Posterior cingulate gyrus (tissue), 11 donors: ENCODE measurements around the gene UBE2E1.

Source experiments
- DNase-seq, 10 donors: peaks; one replicate each; pipeline versions ENCODE4 v3.0.0 to v3.0.0-alpha.2; 2020 to 2021; ENCODE audit warnings: mixed read lengths in 3 of 10
- intact Hi-C: fragments of 100-400 bp; cut with DNase I; formaldehyde crosslinking; loops from one replicate; pipeline ENCODE4 v1.15.1; 2023

The UBE2E1 gene

DNA sequence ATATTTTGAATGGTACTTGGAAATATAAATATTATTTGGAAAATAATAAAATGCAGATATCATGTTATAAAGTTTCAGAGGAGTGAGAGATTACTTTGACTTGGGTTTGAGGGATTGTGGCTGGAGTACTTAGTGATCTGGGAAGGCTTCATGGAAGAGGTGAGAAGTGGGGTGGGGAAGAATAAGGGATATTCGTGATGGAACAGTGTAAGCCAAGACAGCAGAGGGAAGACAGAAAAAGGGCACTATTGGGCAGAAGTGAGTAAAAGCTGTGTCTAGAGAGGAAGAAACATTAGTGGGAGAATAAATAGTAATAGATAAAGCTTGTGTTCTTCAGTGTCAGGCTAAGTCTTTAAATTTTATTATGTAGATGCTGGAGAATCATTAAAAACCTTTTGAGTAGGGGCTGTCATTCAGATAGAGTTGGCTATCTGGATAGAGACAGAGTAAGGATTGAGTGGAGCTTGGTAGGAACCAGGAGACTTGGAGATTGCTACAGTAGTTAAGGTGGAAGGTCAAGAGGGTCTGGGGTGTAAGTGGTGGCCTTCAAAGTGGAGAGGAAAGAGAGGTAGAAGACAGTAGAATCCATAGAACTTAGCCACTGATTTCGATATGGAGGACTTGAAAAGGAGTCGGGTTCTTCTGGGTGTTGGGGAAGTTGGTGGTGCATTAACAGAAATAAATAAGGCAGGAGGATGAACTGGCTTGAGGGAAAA is 11.9 kb downstream of the UBE2E1 start:
- intact Hi-C loops, result no loop called here
- no peak for DNase-seq

DNA sequence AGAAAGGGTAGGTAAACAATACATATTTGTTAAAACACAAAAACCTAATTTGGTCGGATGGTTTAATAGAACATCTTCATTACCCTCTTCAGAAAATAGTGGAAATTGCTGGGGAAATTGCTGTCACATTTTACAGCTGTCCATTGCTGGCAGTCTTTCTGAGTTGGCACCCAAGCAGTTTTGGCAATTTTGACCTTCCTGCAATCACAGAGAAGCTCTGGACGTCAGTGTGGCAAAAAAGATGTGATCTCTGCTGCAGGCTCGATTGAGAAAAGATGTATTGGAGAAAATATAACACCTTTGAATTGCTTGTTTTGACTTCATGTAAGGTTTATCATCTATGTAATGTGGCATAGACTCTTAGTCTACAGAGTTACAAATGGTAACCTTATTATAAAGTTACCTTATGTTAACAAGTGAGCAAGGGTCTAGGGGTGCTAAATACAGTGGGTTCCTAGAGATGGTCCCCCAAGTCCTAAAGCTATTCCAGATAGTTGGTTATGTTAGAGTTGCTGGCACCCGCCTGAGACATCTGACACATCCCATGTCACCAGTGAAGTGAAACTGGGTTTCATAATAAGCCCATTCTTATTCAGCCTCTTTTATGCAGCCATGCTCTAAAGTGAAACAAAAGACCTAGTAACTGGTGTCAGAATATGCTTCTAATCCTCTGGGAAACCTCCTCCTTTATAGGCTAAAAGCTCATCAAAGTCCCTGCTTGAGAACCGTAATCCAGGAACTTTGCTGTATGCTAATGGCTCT is 14.0 kb downstream of the UBE2E1 start:
- DNase-seq, result peak in 5 of 10 donors; percentile 25 to 89 (median 53)

DNA sequence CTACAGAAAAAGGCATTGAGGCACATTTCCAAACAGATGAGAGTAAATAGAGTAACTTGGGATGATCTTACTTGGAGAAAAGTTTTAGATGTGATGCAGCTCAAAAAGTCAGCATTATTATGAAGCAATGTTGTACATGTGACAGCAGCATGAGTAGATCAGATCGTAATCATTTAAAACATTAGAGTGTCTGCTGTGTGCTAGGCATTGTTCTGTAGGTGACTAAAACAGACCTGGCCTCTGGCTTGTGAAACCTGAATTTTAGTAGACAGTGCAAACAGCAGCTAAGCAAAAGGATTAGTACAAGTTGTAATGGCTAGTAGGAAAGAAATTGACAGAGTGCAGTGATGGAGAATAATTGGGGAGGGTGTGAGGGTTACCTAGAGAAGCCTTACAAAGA is 15.1 kb downstream of the UBE2E1 start:
- no peak for DNase-seq
- intact Hi-C loops, result no loop called here

More for the DNA sequence above, 14.0 kb downstream of the UBE2E1 start:
- intact Hi-C loops, result no loop called here

DNA sequence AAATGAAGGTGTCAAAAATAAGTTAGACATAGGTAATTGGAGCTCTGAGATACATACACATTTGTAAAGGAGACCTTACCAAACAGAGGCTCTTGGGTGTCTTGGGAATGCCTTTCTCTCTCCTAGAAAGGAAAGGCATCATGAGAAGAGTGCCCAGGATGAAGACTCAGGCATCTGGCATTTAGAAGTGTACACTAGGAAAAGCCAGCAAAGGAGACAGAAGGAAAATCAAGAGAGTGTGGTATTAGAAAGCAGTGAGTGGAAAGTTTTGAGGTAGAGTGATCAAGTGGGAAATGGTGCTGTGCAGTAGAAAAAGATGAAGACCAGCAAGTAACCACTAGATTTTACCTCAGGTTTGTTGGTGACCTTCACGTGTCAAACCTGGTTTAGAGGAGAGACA is 16.1 kb downstream of the UBE2E1 start:
- intact Hi-C loops, result no loop called here
- DNase-seq, result no peak

DNA sequence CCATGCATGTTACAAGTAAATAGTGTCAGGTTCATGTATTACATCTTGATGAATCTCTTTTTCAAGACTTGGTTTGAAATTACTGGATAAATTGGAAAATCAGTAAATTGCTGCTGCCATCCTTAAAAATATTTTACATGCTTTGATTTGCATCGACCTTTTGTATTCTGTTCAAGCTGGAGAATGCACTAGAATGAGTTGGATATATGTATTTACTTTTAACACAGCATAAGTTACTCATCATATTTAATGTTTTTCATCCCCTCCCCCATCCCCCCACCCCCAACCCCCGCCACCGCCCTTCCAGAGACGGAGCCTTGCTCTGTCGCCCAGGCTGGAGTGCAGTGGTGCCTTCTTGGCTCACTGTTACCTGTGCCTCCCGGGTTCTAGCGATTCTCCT is 16.8 kb downstream of the UBE2E1 start:
- no peak for DNase-seq
- intact Hi-C loops, result no loop called here

DNA sequence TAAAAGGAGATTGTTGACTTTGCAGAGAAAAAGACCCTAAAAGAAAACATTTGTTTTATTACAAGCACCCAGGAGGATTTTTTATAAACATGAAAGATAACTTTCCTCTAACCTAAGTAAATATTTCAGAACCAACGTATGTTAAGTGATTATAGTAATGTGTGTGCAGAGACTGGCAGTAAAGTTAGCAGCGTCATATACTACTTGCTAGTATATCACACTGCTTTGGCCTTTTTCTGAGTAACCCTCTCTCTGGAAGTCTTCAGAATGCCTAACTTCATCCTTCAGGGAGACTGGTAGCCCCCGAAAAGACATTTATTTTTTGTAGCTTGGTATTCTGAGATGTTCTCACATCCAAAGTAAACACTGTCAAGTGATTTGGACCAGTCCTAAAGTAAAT is 17.9 kb downstream of the UBE2E1 start:
- intact Hi-C loops, result no loop called here

DNA sequence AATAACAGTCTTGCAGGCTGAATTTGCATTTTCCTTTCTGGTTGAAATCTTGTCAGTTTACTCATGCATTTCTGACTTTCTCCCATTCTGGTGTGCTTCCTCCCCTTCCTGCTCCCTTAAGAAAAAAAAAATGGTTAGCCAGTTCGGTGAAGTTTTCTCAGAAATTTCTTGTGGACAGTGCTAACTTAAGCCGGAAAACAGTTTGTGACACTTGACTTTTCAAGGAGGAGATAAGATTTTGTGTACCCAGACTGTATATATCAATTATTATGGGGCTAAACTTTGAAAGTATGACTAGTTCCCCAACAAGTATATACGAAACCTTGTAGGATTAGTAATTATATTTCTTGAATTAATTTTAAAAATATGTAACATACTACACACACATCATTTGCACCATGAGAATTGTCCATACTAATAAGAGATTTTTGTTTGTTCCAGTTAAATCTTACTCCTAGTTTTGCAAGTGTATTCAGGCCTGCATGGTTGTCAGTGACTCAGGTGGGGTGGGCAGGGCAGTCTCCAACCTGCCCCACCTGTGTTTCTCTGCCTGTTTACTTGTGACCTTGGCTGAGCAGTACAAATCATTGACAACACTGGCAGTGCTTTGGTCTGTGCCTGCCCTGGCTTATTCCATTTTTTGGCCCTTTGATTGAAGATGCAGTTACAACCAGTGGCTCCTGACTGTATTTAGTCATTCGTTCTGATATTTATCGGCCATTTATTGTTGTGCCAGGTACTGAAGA is 19.1 kb downstream of the UBE2E1 start:
- DNase-seq, result no peak
- intact Hi-C loops, result no loop called here

More for the DNA sequence above, 17.9 kb downstream of the UBE2E1 start:
- DNase-seq, result no peak

DNA sequence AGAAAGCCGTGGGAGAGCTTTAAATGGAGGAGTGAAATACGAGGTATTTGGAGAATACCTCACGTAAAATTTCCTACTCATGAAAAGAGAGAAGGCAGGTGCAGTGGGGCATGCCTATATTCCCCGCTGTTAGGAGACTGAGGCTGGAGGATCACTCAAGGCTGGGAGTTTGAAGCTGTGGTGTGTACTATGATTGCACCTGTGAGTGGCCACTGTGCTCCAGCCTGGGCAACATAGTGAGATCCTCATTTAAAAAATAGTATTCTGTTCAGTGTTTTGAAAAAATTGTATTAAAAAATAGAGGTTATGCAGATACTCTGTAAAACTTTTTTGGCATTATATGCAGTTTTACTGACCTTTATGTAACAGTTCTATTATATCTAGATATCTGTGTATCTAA is 20.0 kb downstream of the UBE2E1 start:
- no peak for DNase-seq
- intact Hi-C loops, result no loop called here

DNA sequence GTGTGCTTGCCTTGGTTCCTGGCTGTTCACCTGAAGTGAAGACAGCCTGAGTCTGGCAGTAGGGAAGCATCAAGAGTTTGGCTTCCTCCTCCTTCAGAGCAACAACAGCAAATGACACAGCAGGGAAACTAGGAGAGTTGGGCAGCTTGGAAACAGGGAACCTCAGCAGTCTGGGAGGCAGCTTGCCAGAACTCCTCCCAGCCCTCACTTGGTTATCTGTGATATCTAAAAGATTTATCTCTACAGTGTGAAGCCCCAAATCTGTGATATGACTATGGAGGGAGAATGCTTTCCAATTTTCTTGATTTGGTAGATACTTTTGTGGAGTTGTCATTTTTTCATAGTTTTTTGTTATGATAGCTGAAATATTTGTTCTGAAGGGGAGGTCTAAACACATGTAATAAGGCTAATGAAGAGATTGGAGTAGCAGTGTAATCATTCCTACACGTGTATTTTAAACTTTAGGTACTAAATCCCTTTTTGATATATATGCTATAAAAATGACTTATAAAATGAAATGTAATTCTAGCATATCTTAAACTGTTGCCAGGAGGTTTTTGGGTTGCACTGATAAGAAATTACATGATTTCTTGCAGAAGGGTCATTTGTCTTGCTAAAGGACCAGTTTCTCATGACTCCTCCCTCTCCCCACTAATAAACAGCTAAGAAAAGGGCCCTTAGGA is 20.8 kb downstream of the UBE2E1 start:
- intact Hi-C loops, result no loop called here
- no peak for DNase-seq

DNA sequence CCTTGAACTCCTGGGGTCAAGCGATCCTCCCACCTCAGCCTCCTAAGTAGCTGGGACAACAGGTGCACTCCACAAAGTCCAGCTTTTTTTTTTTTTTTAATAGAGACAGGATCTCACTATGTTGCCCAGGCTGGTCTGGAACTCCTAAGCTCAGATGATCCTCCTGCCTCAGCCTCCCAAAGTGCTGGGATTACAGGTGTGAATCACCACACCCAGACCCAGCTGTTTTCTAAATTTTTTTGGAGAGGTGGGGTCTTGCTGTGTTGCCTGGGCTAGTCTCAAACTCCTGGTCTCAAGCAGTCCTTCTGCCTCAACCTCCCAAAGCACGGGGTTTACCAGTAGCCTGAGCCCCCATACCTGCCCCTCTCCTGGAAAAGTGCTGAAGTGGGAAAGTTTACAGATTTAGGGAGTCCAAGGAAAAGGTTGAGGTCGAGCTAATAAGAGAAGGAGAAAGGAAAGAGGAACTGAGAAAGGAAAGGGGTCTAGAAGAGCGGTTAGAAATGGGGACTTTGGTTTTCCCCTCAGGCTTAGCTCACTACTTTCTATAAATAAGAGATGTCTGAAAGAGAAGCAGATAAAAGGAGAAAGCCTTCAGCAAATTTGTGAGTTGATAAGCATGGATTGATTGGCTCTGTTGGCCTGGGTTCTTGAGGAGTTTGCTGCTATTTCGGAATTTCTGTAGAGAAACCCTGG is 23.6 kb downstream of the UBE2E1 start:
- no peak for DNase-seq
- intact Hi-C loops, result no loop called here

DNA sequence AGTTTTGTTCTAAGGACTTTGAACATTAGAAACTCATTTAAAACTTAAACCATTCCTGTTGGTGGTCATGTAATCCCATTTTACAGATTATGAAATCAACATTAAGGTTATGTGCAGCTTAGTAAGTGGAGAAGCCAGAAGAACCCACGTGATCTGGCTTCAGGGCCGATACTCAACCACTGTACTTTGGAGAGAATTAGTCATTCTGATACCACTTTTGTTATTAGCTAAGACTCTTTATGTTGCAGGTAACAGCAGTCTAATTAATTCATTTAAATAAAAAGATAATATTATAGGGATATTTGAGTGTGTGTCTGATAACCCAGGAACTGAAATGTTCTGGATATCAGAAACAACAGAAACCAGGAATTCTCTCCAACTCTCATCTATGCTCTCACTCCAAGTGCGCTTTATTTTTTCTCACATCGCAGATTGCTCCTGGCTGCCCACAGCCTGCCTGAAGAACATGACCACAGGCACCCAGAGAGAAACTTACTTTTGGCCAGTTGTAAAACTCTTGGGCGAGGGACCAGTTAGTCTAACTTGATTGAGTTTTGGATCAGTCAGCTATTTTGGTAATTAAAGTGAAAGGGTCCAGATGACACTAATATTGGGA is 25.2 kb downstream of the UBE2E1 start:
- no peak for DNase-seq
- intact Hi-C loops, result loop anchor here (10.0 kb wide), 1 partner anchor 84 kb away; the partner anchor contains the start of genes NKIRAS1 and RPL15

DNA sequence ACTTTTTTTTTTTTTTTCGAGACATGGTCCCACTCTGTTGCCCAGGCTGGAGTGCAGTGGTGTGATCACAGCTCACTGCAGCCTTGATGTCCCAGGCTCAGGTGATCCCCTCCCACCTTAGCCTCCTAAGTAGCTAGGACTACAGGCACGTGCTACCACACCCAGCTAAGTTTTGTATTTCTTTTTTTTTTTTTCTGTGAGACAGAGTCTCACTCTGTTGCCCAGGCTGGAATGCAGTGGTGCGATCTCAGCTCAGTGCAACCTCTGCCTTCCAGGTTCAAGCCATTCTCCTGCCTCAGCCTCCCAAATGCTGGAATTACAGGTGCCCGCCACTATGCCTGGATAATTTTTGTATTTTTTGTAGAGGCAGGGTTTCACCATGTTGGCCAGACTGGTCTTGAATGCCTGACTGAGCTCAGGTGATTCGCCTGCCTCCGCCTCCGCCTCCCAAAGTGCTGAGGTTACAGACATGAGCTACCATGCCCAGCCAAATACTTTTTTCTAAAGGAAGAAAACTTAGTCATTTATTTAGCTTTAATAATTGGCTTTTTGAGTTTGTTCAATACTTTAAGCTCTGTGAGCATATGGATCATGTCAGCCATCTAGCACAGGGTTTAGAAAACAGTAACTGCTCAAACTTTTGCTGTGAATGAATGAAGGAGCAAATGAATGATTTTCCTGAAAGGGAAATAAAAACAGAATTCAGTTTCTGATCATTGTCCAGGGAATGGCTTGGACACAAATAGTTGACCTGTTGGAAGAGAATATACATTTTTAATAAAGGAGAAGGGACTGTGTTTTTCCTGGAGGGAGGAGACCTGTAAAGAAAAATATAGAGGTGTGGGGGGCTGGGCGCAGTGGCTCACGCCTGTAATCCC is 26.0 kb downstream of the UBE2E1 start:
- no peak for DNase-seq
- intact Hi-C loops, result loop anchor here (10.0 kb wide), 1 partner anchor 83 kb away; the partner anchor contains the start of genes NKIRAS1 and RPL15

DNA sequence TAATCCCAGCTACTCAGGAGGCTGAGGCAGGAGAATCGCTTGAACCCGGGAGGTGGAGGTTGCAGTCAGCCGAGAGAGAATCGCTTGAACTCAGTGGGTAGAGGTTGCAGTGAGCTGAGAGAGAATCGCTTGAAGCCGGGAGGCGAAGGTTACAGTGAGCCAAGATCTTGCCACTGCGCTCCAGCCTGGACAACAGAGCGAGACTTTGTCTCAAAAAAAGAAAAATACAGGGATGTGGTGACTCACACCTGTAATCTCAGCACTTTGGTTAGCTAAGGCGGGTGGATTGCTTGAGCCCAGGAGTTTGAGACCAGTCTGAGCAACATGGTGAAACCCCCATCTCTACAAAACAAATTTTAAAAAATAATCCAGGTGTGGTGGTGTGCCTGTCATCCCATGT is 26.8 kb downstream of the UBE2E1 start:
- no peak for DNase-seq
- intact Hi-C loops, result loop anchor here (10.0 kb wide), 1 partner anchor 82 kb away; the partner anchor contains the start of genes NKIRAS1 and RPL15

DNA sequence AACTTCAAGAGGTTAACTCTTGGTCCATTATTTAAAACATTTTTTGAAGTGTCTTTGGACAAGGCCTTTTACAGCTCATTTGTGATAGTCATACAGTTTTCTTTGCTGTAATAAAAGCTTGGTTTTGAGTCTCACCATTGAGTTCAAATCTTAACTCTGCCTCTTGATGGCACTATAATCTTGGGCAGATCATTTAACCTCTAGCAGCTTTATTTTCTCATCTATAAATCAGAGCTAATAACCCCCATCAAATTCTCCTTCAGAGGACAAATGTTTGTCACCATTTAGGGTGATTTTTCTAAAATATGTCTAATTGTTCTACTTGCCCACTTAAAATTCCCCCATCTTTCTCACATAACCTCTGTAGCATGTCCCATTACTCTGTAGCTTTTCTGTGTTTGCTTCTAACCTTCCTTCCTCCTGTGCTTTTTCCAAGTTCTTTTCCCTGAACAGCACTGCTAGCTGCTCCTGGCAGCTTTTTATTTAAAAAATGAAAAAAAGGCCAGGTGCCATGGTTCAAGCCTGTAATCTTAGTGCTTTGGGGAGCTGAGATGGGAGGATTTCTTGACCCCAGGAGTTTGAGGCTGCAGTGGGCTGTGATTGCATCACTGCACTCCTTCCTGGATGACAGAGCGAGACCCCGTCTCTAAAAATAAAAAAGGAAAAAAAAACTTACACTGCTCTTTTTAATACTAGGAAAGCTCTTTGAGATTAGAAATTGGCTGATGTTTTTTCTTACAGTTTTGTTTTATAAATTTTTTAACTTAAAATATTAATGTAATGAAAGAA is 28.5 kb downstream of the UBE2E1 start:
- intact Hi-C loops, result loop anchor here (10.0 kb wide), 1 partner anchor 81 kb away; the partner anchor contains the start of genes NKIRAS1 and RPL15
- no peak for DNase-seq

DNA sequence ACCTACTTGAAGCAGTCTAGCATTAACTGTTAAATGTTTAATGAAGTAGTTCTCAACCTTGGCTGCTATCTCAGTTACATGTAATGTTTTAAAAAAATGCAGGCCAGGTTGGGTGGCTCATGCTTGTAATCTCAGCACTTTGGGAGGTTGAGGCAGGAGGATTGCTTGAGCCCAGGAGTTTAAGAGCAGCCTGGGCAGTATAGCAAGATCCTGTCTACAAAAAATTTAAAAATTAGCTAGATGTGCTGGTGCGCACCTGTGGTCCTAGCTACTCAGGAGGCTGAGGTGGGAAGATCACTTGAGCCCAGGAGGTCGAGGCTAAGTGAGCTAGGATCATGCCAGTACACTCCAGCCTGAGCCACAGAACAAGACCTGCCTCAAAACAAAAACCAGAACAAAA is 29.3 kb downstream of the UBE2E1 start:
- intact Hi-C loops, result loop anchor here (10.0 kb wide), 1 partner anchor 80 kb away; the partner anchor contains the start of genes NKIRAS1 and RPL15
- no peak for DNase-seq

DNA sequence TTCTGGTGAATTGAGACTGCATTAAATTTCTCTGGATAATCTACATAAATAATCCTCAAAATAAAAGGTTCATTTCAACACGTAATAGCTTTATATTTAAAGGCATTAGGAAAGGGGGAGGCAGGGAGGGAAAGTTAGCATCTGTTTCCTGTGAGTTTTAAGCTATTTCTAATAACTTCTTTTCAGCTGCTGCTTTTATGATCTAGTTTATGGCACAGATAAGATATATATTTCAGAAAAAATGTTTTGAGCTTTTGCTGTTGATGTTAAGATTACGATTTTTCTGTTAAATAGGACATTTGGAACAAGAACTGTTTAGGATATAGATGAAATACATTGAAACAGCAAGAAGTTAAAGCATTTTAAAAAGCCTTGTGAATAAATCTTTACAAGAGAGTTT is 30.0 kb downstream of the UBE2E1 start:
- no peak for DNase-seq
- intact Hi-C loops, result loop anchor here (10.0 kb wide), 1 partner anchor 79 kb away; the partner anchor contains the start of genes NKIRAS1 and RPL15

DNA sequence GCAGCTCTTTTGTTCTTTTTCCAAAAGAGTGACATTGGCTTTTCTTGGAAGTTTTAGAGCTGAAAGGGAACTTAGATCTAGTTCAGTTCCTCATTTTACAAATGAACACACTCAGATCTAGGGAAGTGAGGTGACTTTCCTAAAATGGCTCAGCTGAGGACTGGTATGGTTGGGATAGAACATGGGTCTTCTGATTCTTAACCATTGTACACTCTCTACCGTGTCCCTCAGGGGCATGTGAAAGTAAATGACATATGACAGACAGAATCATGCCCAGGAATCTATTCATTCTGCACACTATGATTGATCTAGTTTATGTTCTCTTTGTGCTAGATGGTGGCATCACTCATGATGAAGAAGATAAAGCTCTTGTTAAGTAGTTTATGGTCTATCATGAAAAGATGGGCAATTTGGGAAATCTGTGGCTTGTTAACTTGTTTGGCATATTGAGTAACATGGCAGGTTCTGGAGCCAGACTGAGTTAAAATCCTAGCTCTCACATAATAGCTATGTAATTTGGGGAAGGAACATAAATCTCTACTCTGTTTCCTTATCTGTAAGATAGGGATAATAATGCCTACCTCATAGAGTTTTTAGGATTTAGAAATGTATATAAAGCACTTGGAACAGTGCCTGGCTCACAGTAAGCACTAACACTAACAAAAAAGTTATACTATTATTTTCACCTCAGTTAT is 30.9 kb downstream of the UBE2E1 start:
- intact Hi-C loops, result loop anchor here (10.0 kb wide), 1 partner anchor 78 kb away; the partner anchor contains the start of genes NKIRAS1 and RPL15
- DNase-seq, result no peak
